GM23338 (cell line): ENCODE results near the gene PJA1. TPM values are rescaled to one million over a fixed set of nuclear protein-coding genes. Genes with fewer than 3 reads are reported as not detected.

ENCODE experiments used
- ATAC-seq: fragments of 200-7000 bp; cut with Tn5 transposase; 3 replicates; pipeline ENCODE4 v1.9.1; 2020
- DNase-seq: peaks from one replicate; pipeline ENCODE4 v3.0.0-alpha.2; 2015; ENCODE audit warnings: low spot score
- H2AFZ ChIP-seq: fragments of 200-600 bp; sonication (generic); 2 replicates; pipeline ENCODE4 v1.8.0; 2016; ENCODE audit warnings: antibody characterized with exemption, mild to moderate bottlenecking, moderate library complexity
- H3F3A ChIP-seq: fragments of 200-600 bp; sonication (generic); replicated peaks from 2 replicates; pipeline ENCODE4 v1.8.0; 2017; ENCODE audit warnings: antibody characterized with exemption, mixed run types, low read depth
- H3K27ac ChIP-seq: fragments of 200-600 bp; sonication (generic); 2 replicates; pipeline ENCODE4 v1.6.1; 2016; ENCODE audit warnings: low read depth
- H3K27me3 ChIP-seq: fragments of 200-600 bp; sonication (generic); 2 replicates; pipeline ENCODE4 v1.8.0; 2016; ENCODE audit warnings: mild to moderate bottlenecking, mixed run types, moderate library complexity; ENCODE audit not compliant: insufficient read depth
- H3K36me3 ChIP-seq: fragments of 200-600 bp; sonication (generic); 2 replicates; pipeline ENCODE4 v1.8.0; 2016; ENCODE audit warnings: mild to moderate bottlenecking; ENCODE audit not compliant: insufficient read depth
- H3K4me1 ChIP-seq: fragments of 200-600 bp; sonication (generic); 2 replicates; pipeline ENCODE4 v1.8.0; 2016; ENCODE audit warnings: mild to moderate bottlenecking, moderate library complexity; ENCODE audit not compliant: insufficient read depth
- H3K4me2 ChIP-seq: fragments of 200-600 bp; sonication (generic); 2 replicates; pipeline ENCODE4 v1.7.1; 2017; ENCODE audit warnings: mixed run types
- H3K4me3 ChIP-seq: fragments of 200-600 bp; sonication (generic); 2 replicates; pipeline ENCODE4 v1.6.1; 2016; ENCODE audit warnings: mixed run types
- H3K79me2 ChIP-seq: fragments of 200-600 bp; sonication (generic); replicated peaks from 2 replicates; pipeline ENCODE4 v1.8.0; 2017; ENCODE audit warnings: mild to moderate bottlenecking; ENCODE audit not compliant: insufficient read depth
- H3K9me2 ChIP-seq: fragments of 200-600 bp; sonication (generic); 2 replicates; pipeline ENCODE4 v1.8.0; 2017; ENCODE audit not compliant: insufficient read depth
- H4K20me1 ChIP-seq: fragments of 200-600 bp; sonication (generic); replicated peaks from 2 replicates; pipeline ENCODE4 v1.8.0; 2017; ENCODE audit warnings: mild to moderate bottlenecking; ENCODE audit not compliant: insufficient read depth
- H3K27ac Mint-ChIP-seq: 2 replicates; pipeline ENCODE4 v1.8.0; 2020; ENCODE audit warnings: inconsistent platforms, mild to moderate bottlenecking, moderate library complexity, mixed read lengths
- H3K27me3 Mint-ChIP-seq: 3 replicates; pipeline ENCODE4 v1.8.0; 2022; ENCODE audit warnings: low read depth, mild to moderate bottlenecking, moderate library complexity, mixed read lengths, inconsistent platforms; ENCODE audit not compliant: insufficient read depth, poor library complexity
- H3K36me3 Mint-ChIP-seq: 3 replicates; pipeline ENCODE4 v1.8.0; 2021; ENCODE audit warnings: low read depth, mild to moderate bottlenecking, inconsistent platforms, moderate library complexity, mixed read lengths
- H3K4me1 Mint-ChIP-seq: 3 replicates; pipeline ENCODE4 v1.8.0; 2020; ENCODE audit warnings: mild to moderate bottlenecking, inconsistent platforms, mixed read lengths
- H3K4me3 Mint-ChIP-seq: 3 replicates; pipeline ENCODE4 v1.8.0; 2021; ENCODE audit warnings: moderate library complexity, mild to moderate bottlenecking, inconsistent platforms, mixed read lengths
- H3K9me3 Mint-ChIP-seq: 3 replicates; pipeline ENCODE4 v1.8.0; 2020; ENCODE audit warnings: moderate library complexity, mild to moderate bottlenecking, inconsistent platforms, mixed read lengths
- EZH2 ChIP-seq: fragments of 200-600 bp; sonication (generic); IDR thresholded peaks from one replicate; pipeline ENCODE4 v1.8.0; 2017; ENCODE audit warnings: antibody characterized with exemption, mild to moderate bottlenecking, low read depth; ENCODE audit not compliant: unreplicated experiment
- EZH2phosphoT487 ChIP-seq: fragments of 200-600 bp; sonication (generic); IDR thresholded peaks from one replicate; pipeline ENCODE4 v1.8.1; 2018; ENCODE audit warnings: antibody characterized with exemption; ENCODE audit not compliant: unreplicated experiment
- JUNB ChIP-seq: IDR thresholded peaks from one replicate; pipeline ENCODE4 v1.6.1; 2016; ENCODE audit warnings: antibody characterized with exemption; ENCODE audit not compliant: unreplicated experiment
- NANOG ChIP-seq: IDR thresholded peaks from 2 replicates; pipeline ENCODE4 v1.6.1; 2016; ENCODE audit warnings: antibody characterized with exemption, borderline replicate concordance
- STAT1 ChIP-seq: IDR thresholded peaks from one replicate; pipeline ENCODE4 v1.6.1; 2016; ENCODE audit warnings: antibody characterized with exemption; ENCODE audit not compliant: unreplicated experiment
- polyA plus RNA-seq: library from polyadenylated mRNA; unstranded; fragments of >200 nt; fragmentation: Nextera tagmentation; extraction: Ambion mirVana; gene quantifications from 2 replicates; pipeline ENCODE4 v1.2.1, GENCODE V29; 2016
- total RNA-seq: library from RNA; depleted of rRNA; stranded (reverse); fragments of >200 nt; shearing (Covaris generic); gene quantifications from 2 replicates; pipeline ENCODE4 v1.2.3, GENCODE V29; 2014
- TF ChIP-seq, protein P1 (sequence below), 2 experiments: fragments of 200-600 bp in 1 of 2; sonication (generic) in 1 of 2; conservative IDR thresholded peaks; 2 replicates each; pipeline versions ENCODE4 v1.5.1 to v1.6.1; 2016 to 2017; ENCODE audit warnings: antibody characterized with exemption in 2 of 2, low read depth in 2 of 2, mild to moderate bottlenecking in 2 of 2, moderate library complexity in 1 of 2
- TF ChIP-seq, protein P2 (sequence below): IDR thresholded peaks from 2 replicates; pipeline ENCODE4 v1.6.1; 2016; ENCODE audit warnings: antibody characterized with exemption

PJA1 gene
- total and polyA plus RNA-seq, 2 experiments from 2014 or later = 25.2 to 31.3 TPM

- Histone ChIP-seq H3K79me2 (no peaks in the 10 kb centered on the region), H3K9me2 (no peaks in the 10 kb centered on the region), H3K27me3 (no peaks in the 10 kb centered on the region), H4K20me1 (no peaks in the 10 kb centered on the region), H3K4me2 (no peak overlapping the region), H3K27ac (no peak overlapping the region), H3K4me3 (no peak overlapping the region), H3K4me1 (no peaks in the 10 kb centered on the region), H3F3A (no peaks in the 10 kb centered on the region), H2AFZ (no peak overlapping the region), H3K36me3 (no peaks in the 10 kb centered on the region)
- ATAC-seq (no peak), DNase-seq (no peak)
- H3K27ac Mint-ChIP-seq = no peak overlapping the region
- H3K36me3 Mint-ChIP-seq = no peaks in the 10 kb centered on the region; the same call in 2 of the 3 replicates
- no peak overlapping the region for H3K4me3 Mint-ChIP-seq
- H3K9me3 Mint-ChIP-seq = no peaks in the 10 kb centered on the region; the same call in 2 of the 3 replicates
- TF ChIP-seq NANOG (no peak), EZH2 (no peak)
- H3K4me1 Mint-ChIP-seq = no peaks in the 10 kb centered on the region; the same call in 2 of the 3 replicates
- H3K27me3 Mint-ChIP-seq = peaks cover 4% of the 10 kb centered on the region
Measured at GRCh38 chrX:69196666-69197065, 31.4 kb upstream of the PJA1 start.

DNA sequence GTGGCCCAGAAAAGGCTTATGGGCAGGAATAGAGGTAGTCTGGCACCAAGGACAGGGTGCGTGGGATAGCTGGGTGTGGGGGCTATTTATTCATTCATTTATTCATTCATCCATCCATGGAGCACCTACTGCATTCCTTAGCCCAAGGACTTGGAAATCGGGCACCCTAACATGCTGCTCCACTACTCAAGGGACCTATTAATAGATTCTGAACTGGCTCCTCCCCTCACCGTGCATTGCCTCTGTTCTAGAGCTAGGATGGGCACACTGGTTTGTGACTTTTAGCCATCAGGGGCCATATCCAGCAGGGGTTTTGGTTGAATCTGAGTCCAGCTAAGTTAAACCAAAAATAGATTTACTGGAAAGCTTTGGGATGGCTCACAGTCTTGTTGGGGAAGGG, 30.6 kb upstream of the PJA1 start:
- Mint-ChIP-seq H3K27me3 (peaks cover 1% of the 10 kb centered on the region), H3K36me3 (no peaks in the 10 kb centered on the region; the same call in 2 of the 3 replicates), H3K4me1 (no peaks in the 10 kb centered on the region; the same call in 2 of the 3 replicates), H3K4me3 (no peak overlapping the region), H3K9me3 (no peaks in the 10 kb centered on the region; the same call in 2 of the 3 replicates), H3K27ac (no peak overlapping the region)
- Histone ChIP-seq H3K4me3 (no peak overlapping the region), H3K9me2 (no peaks in the 10 kb centered on the region), H3K27ac (no peak overlapping the region), H4K20me1 (no peaks in the 10 kb centered on the region), H2AFZ (no peak overlapping the region), H3K79me2 (no peaks in the 10 kb centered on the region), H3K4me1 (no peaks in the 10 kb centered on the region), H3K27me3 (no peaks in the 10 kb centered on the region), H3K4me2 (no peak overlapping the region), H3K36me3 (no peaks in the 10 kb centered on the region), H3F3A (no peaks in the 10 kb centered on the region)
- ATAC-seq = no peak
- no peak for DNase-seq
- TF ChIP-seq, protein P1, sequence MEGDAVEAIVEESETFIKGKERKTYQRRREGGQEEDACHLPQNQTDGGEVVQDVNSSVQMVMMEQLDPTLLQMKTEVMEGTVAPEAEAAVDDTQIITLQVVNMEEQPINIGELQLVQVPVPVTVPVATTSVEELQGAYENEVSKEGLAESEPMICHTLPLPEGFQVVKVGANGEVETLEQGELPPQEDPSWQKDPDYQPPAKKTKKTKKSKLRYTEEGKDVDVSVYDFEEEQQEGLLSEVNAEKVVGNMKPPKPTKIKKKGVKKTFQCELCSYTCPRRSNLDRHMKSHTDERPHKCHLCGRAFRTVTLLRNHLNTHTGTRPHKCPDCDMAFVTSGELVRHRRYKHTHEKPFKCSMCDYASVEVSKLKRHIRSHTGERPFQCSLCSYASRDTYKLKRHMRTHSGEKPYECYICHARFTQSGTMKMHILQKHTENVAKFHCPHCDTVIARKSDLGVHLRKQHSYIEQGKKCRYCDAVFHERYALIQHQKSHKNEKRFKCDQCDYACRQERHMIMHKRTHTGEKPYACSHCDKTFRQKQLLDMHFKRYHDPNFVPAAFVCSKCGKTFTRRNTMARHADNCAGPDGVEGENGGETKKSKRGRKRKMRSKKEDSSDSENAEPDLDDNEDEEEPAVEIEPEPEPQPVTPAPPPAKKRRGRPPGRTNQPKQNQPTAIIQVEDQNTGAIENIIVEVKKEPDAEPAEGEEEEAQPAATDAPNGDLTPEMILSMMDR (conservative IDR thresholded peaks at IDR 0.05; ENCODE audit: low read depth in 2 of 2) = no peak
- no peak for TF ChIP-seq JUNB
- TF ChIP-seq EZH2 = no peak
- TF ChIP-seq, protein P2, sequence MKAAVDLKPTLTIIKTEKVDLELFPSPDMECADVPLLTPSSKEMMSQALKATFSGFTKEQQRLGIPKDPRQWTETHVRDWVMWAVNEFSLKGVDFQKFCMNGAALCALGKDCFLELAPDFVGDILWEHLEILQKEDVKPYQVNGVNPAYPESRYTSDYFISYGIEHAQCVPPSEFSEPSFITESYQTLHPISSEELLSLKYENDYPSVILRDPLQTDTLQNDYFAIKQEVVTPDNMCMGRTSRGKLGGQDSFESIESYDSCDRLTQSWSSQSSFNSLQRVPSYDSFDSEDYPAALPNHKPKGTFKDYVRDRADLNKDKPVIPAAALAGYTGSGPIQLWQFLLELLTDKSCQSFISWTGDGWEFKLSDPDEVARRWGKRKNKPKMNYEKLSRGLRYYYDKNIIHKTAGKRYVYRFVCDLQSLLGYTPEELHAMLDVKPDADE = no peak
- TF ChIP-seq NANOG = no peak
- no peak for TF ChIP-seq STAT1

DNA sequence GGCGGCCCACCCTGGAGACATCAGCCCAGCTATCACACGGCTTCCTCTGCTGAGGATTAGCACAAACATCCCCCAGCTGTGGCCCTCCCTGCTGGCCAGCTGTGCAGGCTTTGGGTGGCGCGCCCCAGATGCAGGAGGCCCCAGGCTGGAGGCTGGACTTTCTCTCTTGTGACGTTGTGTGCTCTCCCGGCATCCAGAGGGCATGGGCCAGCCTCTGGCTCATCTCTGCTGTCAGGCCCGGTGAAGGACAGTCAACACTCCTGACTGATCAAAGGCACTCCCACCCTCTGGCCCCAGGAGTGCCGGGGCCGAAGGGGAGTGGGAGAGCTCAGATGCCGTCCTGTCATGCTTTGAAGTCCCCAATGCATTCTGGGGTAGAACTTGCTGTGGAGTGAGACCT, 29.9 kb upstream of the PJA1 start:
- Histone ChIP-seq H3K9me2 (no peaks in the 10 kb centered on the region), H4K20me1 (no peaks in the 10 kb centered on the region), H3K79me2 (no peaks in the 10 kb centered on the region), H2AFZ (no peak overlapping the region), H3K27me3 (no peaks in the 10 kb centered on the region), H3K27ac (no peak overlapping the region), H3K4me3 (no peak overlapping the region), H3F3A (no peaks in the 10 kb centered on the region), H3K4me1 (no peaks in the 10 kb centered on the region), H3K4me2 (no peak overlapping the region), H3K36me3 (no peaks in the 10 kb centered on the region)
- ATAC-seq (no peak), DNase-seq (no peak)
- H3K27ac Mint-ChIP-seq = no peak overlapping the region
- no peak overlapping the region for H3K4me3 Mint-ChIP-seq
- H3K9me3 Mint-ChIP-seq = no peaks in the 10 kb centered on the region; the same call in 2 of the 3 replicates
- H3K27me3 Mint-ChIP-seq = peaks cover 1% of the 10 kb centered on the region
- peaks cover 2% of the 10 kb centered on the region for H3K4me1 Mint-ChIP-seq
- no peaks in the 10 kb centered on the region; the same call in 2 of the 3 replicates for H3K36me3 Mint-ChIP-seq
- TF ChIP-seq JUNB (no peak), EZH2phosphoT487 (no peak), EZH2 (no peak)
- TF ChIP-seq, protein P1 (conservative IDR thresholded peaks at IDR 0.05; ENCODE audit: low read depth in 2 of 2) = no peak
